DOHH2 (cell line): ENCODE results near the gene MKX.

Experiments used
- H3F3A ChIP-seq: fragments of 200-600 bp; sonication (generic), shearing (Covaris generic); 2 replicates; pipeline ENCODE4 v1.6.0; 2016; ENCODE audit warnings: antibody characterized with exemption, mild to moderate bottlenecking; ENCODE audit not compliant: control insufficient read depth, insufficient read depth
- H3K27ac ChIP-seq: fragments of 200-600 bp; sonication (generic); 2 replicates; pipeline ENCODE4 v1.5.1; 2014; ENCODE audit warnings: low read depth, mild to moderate bottlenecking, low read length, moderate library complexity
- H3K27me3 ChIP-seq: fragments of 200-600 bp; sonication (generic); 2 replicates; pipeline ENCODE4 v1.6.1; 2014; ENCODE audit warnings: mild to moderate bottlenecking, low read length, mixed read lengths; ENCODE audit not compliant: control insufficient read depth
- H3K36me3 ChIP-seq: fragments of 200-600 bp; sonication (generic); 2 replicates; pipeline ENCODE4 v1.6.1; 2014; ENCODE audit warnings: mild to moderate bottlenecking, low read length, moderate library complexity, mixed read lengths; ENCODE audit not compliant: control insufficient read depth
- H3K4me1 ChIP-seq: fragments of 200-600 bp; sonication (generic); 2 replicates; pipeline ENCODE4 v1.6.1; 2014; ENCODE audit warnings: mild to moderate bottlenecking, low read length, mixed read lengths; ENCODE audit not compliant: control insufficient read depth
- H3K4me2 ChIP-seq: fragments of 200-600 bp; sonication (generic); 2 replicates; pipeline ENCODE4 v1.6.0; 2014; ENCODE audit warnings: mild to moderate bottlenecking, low read length, moderate library complexity
- H3K4me3 ChIP-seq: fragments of 200-600 bp; sonication (generic); 2 replicates; pipeline ENCODE4 v1.5.1; 2014; ENCODE audit warnings: mild to moderate bottlenecking, low read length, mixed read lengths
- H3K79me2 ChIP-seq: fragments of 200-600 bp; sonication (generic); 2 replicates; pipeline ENCODE4 v1.6.1; 2014; ENCODE audit warnings: mild to moderate bottlenecking, low read length, mixed read lengths; ENCODE audit not compliant: control insufficient read depth
- H3K9me2 ChIP-seq: fragments of 200-600 bp; sonication (generic); replicated peaks from 2 replicates; pipeline ENCODE4 v1.6.1; 2014; ENCODE audit warnings: mild to moderate bottlenecking, low read length, mixed read lengths; ENCODE audit not compliant: control insufficient read depth
- H3K9me3 ChIP-seq: fragments of 200-600 bp; sonication (generic); 2 replicates; pipeline ENCODE4 v1.6.1; 2014; ENCODE audit warnings: antibody characterized with exemption, low read length, mixed read lengths; ENCODE audit not compliant: control insufficient read depth, insufficient read depth
- H4K20me1 ChIP-seq: fragments of 200-600 bp; sonication (generic); 2 replicates; pipeline ENCODE4 v1.6.0; 2014; ENCODE audit warnings: low read depth, mild to moderate bottlenecking, antibody characterized with exemption, low read length, moderate library complexity; ENCODE audit not compliant: control insufficient read depth, insufficient read depth
- EZH2phosphoT487 ChIP-seq: fragments of 200-600 bp; sonication (generic); IDR thresholded peaks from 2 replicates; pipeline ENCODE4 v1.6.1; 2017; ENCODE audit warnings: borderline replicate concordance, mild to moderate bottlenecking, antibody characterized with exemption, low read length, moderate library complexity, mixed read lengths
- TF ChIP-seq, protein P1 (sequence below): fragments of 200-600 bp; sonication (generic); IDR thresholded peaks from one replicate; pipeline ENCODE4 v1.5.1; 2014; ENCODE audit warnings: antibody characterized with exemption, mild to moderate bottlenecking, low read depth, low read length; ENCODE audit not compliant: poor library complexity, severe bottlenecking

MKX gene

DNA sequence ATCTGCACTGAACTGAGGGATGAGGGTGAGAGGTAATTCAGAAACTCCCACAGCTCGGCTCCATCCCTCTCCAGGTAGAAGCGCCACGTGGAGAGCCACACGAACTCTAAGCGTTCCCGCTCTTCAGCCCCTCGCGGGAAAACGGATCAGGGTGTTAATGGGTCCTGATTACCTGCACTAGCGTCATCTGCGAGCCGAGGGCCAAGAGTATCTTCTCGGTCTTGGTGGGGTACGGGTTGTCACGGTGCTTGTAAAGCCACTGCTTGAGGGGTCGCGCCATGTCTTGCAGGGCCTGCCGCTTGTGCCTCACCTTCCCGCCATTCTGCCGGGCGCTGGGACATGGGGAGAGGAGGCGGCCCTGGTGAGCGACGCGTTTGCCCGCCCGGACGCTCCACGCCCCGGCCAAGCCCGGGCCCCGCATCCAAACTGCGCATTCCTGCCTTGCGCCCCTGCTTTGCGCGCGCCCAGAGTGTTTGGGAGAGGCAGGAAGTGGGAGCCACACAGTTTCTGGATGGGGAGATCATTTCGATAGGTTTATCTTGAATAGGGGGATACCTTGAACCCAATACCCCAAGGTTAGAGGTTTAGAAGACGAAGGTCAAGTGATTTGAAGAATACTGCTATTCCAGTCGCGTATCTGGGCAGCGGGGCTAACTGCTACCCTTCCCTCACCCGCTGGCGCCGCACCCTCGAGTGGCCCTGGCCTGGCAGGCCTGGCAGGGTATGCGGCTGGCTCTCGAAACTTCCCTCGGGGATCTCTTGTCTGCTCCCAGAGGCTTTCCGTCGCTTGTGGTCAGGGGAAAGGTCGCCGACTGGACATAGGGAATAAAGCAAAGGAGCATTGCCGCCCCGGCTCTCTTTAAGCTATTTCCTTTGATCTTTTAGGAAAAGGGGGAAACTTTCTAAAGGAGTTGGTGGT, 4.2 kb downstream of the MKX start:
- Histone ChIP-seq H3K4me3 (0 out of 2 replicates have a peak overlapping the region, but pooled peaks have one; percentile 44), H3K4me2 (peak overlapping the region; percentile 36), H3K4me1 (no peaks in the 10 kb centered on the region), H3F3A (no peaks in the 10 kb centered on the region), H3K9me3 (peaks cover 18% of the 10 kb centered on the region), H3K36me3 (no peaks in the 10 kb centered on the region), H3K9me2 (no peaks in the 10 kb centered on the region), H3K27me3 (peaks cover 4% of the 10 kb centered on the region; the same call in 1 of the 2 replicates), H3K27ac (no peak overlapping the region), H4K20me1 (no peaks in the 10 kb centered on the region), H3K79me2 (no peaks in the 10 kb centered on the region)
- TF ChIP-seq, protein P1, sequence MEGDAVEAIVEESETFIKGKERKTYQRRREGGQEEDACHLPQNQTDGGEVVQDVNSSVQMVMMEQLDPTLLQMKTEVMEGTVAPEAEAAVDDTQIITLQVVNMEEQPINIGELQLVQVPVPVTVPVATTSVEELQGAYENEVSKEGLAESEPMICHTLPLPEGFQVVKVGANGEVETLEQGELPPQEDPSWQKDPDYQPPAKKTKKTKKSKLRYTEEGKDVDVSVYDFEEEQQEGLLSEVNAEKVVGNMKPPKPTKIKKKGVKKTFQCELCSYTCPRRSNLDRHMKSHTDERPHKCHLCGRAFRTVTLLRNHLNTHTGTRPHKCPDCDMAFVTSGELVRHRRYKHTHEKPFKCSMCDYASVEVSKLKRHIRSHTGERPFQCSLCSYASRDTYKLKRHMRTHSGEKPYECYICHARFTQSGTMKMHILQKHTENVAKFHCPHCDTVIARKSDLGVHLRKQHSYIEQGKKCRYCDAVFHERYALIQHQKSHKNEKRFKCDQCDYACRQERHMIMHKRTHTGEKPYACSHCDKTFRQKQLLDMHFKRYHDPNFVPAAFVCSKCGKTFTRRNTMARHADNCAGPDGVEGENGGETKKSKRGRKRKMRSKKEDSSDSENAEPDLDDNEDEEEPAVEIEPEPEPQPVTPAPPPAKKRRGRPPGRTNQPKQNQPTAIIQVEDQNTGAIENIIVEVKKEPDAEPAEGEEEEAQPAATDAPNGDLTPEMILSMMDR = no peak
- TF ChIP-seq EZH2phosphoT487 = no peak

DNA sequence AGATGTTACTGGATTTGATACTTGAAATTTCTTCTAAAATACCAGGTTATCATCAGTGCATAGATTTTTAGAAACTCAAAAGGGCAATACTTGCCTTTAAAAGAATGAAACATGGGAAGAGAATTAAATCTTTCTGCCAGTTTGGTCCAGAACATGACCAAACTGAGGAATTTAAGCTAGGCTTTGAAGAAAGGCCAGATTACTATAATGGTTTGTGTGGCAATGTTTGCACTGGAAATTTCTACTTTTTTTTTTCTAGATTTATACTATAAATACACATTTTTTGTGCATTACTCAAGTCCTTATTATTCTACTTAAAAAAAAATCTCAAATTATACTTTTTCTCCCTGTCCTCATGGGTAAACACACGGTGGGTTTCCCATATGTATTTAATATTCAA, 9.2 kb downstream of the MKX start:
- Histone ChIP-seq H3K79me2 (no peaks in the 10 kb centered on the region), H3K9me2 (no peaks in the 10 kb centered on the region), H3K27me3 (peaks cover 7% of the 10 kb centered on the region; the same call in 1 of the 2 replicates), H3K4me3 (no peak overlapping the region), H3K27ac (no peak overlapping the region), H3K4me2 (no peak overlapping the region), H4K20me1 (no peaks in the 10 kb centered on the region), H3K4me1 (no peaks in the 10 kb centered on the region), H3K36me3 (no peaks in the 10 kb centered on the region), H3F3A (no peaks in the 10 kb centered on the region), H3K9me3 (no peaks in the 10 kb centered on the region; the same call in 1 of the 2 replicates)
- no peak for TF ChIP-seq EZH2phosphoT487
- TF ChIP-seq, protein P1 = no peak

DNA sequence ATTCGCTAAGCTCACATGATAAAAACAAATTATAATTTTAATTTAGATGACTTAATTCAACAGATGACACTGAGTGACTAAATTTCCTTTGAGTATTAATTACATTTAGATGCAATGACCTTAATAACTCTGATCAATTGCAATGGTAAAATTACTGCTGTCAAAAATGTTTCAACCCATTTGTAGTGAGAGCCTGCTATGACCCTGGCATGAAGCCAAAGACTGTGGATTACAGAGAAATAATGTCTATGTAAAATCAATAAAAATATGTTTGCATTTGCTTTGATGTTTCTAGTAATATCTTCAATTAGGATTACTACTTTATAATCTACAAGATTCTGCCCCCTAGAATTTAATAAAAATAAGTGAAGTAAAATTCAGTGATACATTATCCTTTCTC, 15.6 kb downstream of the MKX start:
- TF ChIP-seq EZH2phosphoT487 = no peak
- TF ChIP-seq, protein P1 = no peak
- Histone ChIP-seq H3F3A (0 out of 2 replicates have a peak, but pooled peaks cover 4% of the 10 kb centered on the region), H4K20me1 (no peaks in the 10 kb centered on the region), H3K36me3 (no peaks in the 10 kb centered on the region), H3K4me3 (no peak overlapping the region), H3K27me3 (no peaks in the 10 kb centered on the region), H3K9me3 (no peaks in the 10 kb centered on the region), H3K4me2 (no peak overlapping the region), H3K79me2 (no peaks in the 10 kb centered on the region), H3K9me2 (no peaks in the 10 kb centered on the region), H3K27ac (no peak overlapping the region), H3K4me1 (peaks cover 13% of the 10 kb centered on the region)
